SK-N-SH (cell line): ENCODE data around the gene BAIAP3. TPM values are rescaled to one million over a fixed set of nuclear protein-coding genes. Genes with fewer than 3 reads are reported as not detected.

Experiments used
- CTCF ChIA-PET: fragments of 300-600, 350-600 bp; formaldehyde crosslinking; extraction: SDS; loops from one replicate; lab custom pipeline; 2021; lab: Yijun Ruan, JAX
- POLR2A ChIA-PET: fragments of 350-600 bp; sonication (Branson Sonifier 250); formaldehyde crosslinking; extraction: SDS; loops from one replicate; lab custom pipeline; 2020; ENCODE audit warnings: antibody characterized with exemption, inconsistent platforms; lab: Yijun Ruan, JAX
- DNase-seq: peaks from one replicate; pipeline ENCODE4 v3.0.0; 2012
- H2AFZ ChIP-seq: fragments of 200-600 bp; sonication (generic); 2 replicates; pipeline ENCODE4 v1.8.1; 2016; ENCODE audit warnings: antibody characterized with exemption, mild to moderate bottlenecking, low read depth
- H3F3A ChIP-seq: fragments of 200-600 bp; sonication (generic); replicated peaks from 2 replicates; pipeline ENCODE3; 2016; ENCODE audit warnings: antibody characterized with exemption, mild to moderate bottlenecking; ENCODE audit not compliant: insufficient read depth
- H3K27ac ChIP-seq, 2 experiments: fragments of 200-500 bp in 1 of 2; fragments of 200-600 bp in 1 of 2; sonication (Bioruptor generic) in 1 of 2; sonication (generic), shearing (Covaris generic) in 1 of 2; 2 replicates each; pipeline versions ENCODE4 v1.5.1 to v1.6.1; 2014 to 2016; ENCODE audit warnings: low read depth in 2 of 2, inconsistent platforms in 1 of 2, low read length in 1 of 2, mild to moderate bottlenecking in 1 of 2, mixed read lengths in 1 of 2
- H3K27me3 ChIP-seq: fragments of 200-600 bp; sonication (generic), shearing (Covaris generic); 2 replicates; pipeline ENCODE4 v1.6.1; 2016; ENCODE audit warnings: mixed run types; ENCODE audit not compliant: insufficient read depth
- H3K36me3 ChIP-seq, 2 experiments: fragments of 200-500 bp in 1 of 2; fragments of 200-600 bp in 1 of 2; sonication (Bioruptor generic) in 1 of 2; sonication (generic) in 1 of 2; replicated peaks in 1 of 2; 2 replicates each; pipeline versions ENCODE3 to v1.5.1; 2014 to 2016; ENCODE audit warnings: low read length in 1 of 2, mild to moderate bottlenecking in 1 of 2; ENCODE audit not compliant: insufficient read depth in 2 of 2, control insufficient read depth in 1 of 2
- H3K4me1 ChIP-seq, 2 experiments: fragments of 200-500 bp in 1 of 2; fragments of 200-600 bp in 1 of 2; sonication (Bioruptor generic) in 1 of 2; sonication (generic), shearing (Covaris generic) in 1 of 2; 2 replicates each; pipeline versions ENCODE4 v1.5.1 to v1.6.1; 2014 to 2016; ENCODE audit warnings: low read depth in 1 of 2, low read length in 1 of 2, mixed run types in 1 of 2; ENCODE audit not compliant: insufficient read depth in 2 of 2, control insufficient read depth in 1 of 2
- H3K4me2 ChIP-seq: fragments of 200-600 bp; sonication (generic), shearing (Covaris generic); 2 replicates; pipeline ENCODE4 v1.6.1; 2017; ENCODE audit warnings: mixed run types
- H3K4me3 ChIP-seq, 2 experiments: fragments of 200-500 bp in 1 of 2; fragments of 200-600 bp in 1 of 2; sonication (Bioruptor generic) in 1 of 2; sonication (generic), shearing (Covaris generic) in 1 of 2; 2 replicates each; pipeline versions ENCODE4 v1.5.1 to v1.8.1; 2014 to 2016; ENCODE audit warnings: low read depth in 2 of 2, inconsistent platforms in 1 of 2, low read length in 1 of 2, mild to moderate bottlenecking in 1 of 2, mixed read lengths in 1 of 2, moderate library complexity in 1 of 2
- H3K79me2 ChIP-seq: fragments of 200-600 bp; sonication (generic); 2 replicates; pipeline ENCODE4 v1.8.1; 2017; ENCODE audit warnings: mild to moderate bottlenecking; ENCODE audit not compliant: insufficient read depth
- H3K9ac ChIP-seq: fragments of 200-600 bp; sonication (generic); 2 replicates; pipeline ENCODE4 v1.6.1; 2017; ENCODE audit warnings: mixed run types
- H3K9me2 ChIP-seq: fragments of 200-600 bp; sonication (generic); 2 replicates; pipeline ENCODE4 v1.6.1; 2017; ENCODE audit warnings: mixed run types
- H3K9me3 ChIP-seq: fragments of 200-600 bp; sonication (generic); 2 replicates; pipeline ENCODE4 v1.6.1; 2017; ENCODE audit warnings: mixed run types, mild to moderate bottlenecking, moderate library complexity
- H4K20me1 ChIP-seq: fragments of 200-600 bp; sonication (generic); 2 replicates; pipeline ENCODE4 v1.6.1; 2017; ENCODE audit warnings: mild to moderate bottlenecking, mixed run types; ENCODE audit not compliant: insufficient read depth
- EP300 ChIP-seq, 2 experiments: IDR thresholded peaks; 2 replicates each; pipeline versions ENCODE4 v1.4.0 to v1.6.1; 2012; ENCODE audit warnings: borderline replicate concordance in 1 of 2, low read depth in 1 of 2, low read length in 1 of 2
- EZH2phosphoT487 ChIP-seq: fragments of 200-600 bp; sonication (generic); IDR thresholded peaks from 2 replicates; pipeline ENCODE4 v1.6.1; 2017; ENCODE audit warnings: low read depth, mixed run types, mild to moderate bottlenecking, antibody characterized with exemption, moderate library complexity, borderline replicate concordance
- GATA2 ChIP-seq: sonication (generic); formaldehyde crosslinking; IDR thresholded peaks from 2 replicates; pipeline ENCODE4 v1.5.0; 2020; ENCODE audit warnings: mild to moderate bottlenecking, missing genetic modification reagents
- MEF2A ChIP-seq: IDR thresholded peaks from 2 replicates; pipeline ENCODE4 v1.4.0; 2012; ENCODE audit warnings: low read depth, borderline replicate concordance
- NRF1 ChIP-seq: IDR thresholded peaks from 2 replicates; pipeline ENCODE4 v1.6.1; 2012; ENCODE audit warnings: low read depth, mild to moderate bottlenecking, low read length
- RCOR1 ChIP-seq: fragments of 150-350 bp; IDR thresholded peaks from 2 replicates; pipeline ENCODE4 v1.6.1; 2017; ENCODE audit warnings: antibody characterized with exemption, low read length
- SMC3 ChIP-seq: IDR thresholded peaks from 2 replicates; pipeline ENCODE4 v1.6.1; 2012; ENCODE audit warnings: low read depth, low read length, improper control_type of control experiment
- TAF1 ChIP-seq: IDR thresholded peaks from 2 replicates; pipeline ENCODE4 v1.6.1; 2012; ENCODE audit warnings: low read depth, mild to moderate bottlenecking, low read length, moderate library complexity, borderline replicate concordance
- TEAD4 ChIP-seq: IDR thresholded peaks from 2 replicates; pipeline ENCODE4 v1.4.0; 2012; ENCODE audit warnings: mild to moderate bottlenecking, borderline replicate concordance; ENCODE audit not compliant: insufficient read depth
- WGBS: methylation state at CpG from one replicate; pipeline ENCODE4 v1.1.6; 2017; ENCODE audit warnings: low lambda C conversion rate; 5-methylcytosine and 5-hydroxymethylcytosine counted together
- polyA plus RNA-seq, 3 experiments: library from polyadenylated mRNA; depleted of rRNA; stranded (reverse); fragments of >200 nt; gene quantifications; 2 replicates each; pipeline ENCODE4 v1.2.3, GENCODE V29; 2012
- TF ChIP-seq, protein P1 (sequence below): IDR thresholded peaks from 2 replicates; pipeline ENCODE4 v1.4.0; 2012; ENCODE audit warnings: low read depth
- TF ChIP-seq, protein P2 (sequence below): fragments of 200-600 bp; sonication (generic); IDR thresholded peaks from 2 replicates; pipeline ENCODE4 v1.6.1; 2017; ENCODE audit warnings: antibody characterized with exemption, mild to moderate bottlenecking, moderate library complexity
- TF ChIP-seq, protein P3 (sequence below): IDR thresholded peaks from 2 replicates; pipeline ENCODE4 v1.4.0; 2012; ENCODE audit warnings: low read depth, borderline replicate concordance
- TF ChIP-seq, protein P4 (sequence below): IDR thresholded peaks from 2 replicates; pipeline ENCODE4 v1.4.0; 2012; ENCODE audit warnings: low read depth, borderline replicate concordance
- TF ChIP-seq, protein P5 (sequence below): IDR thresholded peaks from 2 replicates; pipeline ENCODE4 v1.6.1; 2012; ENCODE audit warnings: mild to moderate bottlenecking, low read depth, low read length, moderate library complexity

Gene BAIAP3
- polyA plus RNA-seq, 1 of the 3 experiments (the other 2 are of a cell fraction), result 1.1 TPM

DNA sequence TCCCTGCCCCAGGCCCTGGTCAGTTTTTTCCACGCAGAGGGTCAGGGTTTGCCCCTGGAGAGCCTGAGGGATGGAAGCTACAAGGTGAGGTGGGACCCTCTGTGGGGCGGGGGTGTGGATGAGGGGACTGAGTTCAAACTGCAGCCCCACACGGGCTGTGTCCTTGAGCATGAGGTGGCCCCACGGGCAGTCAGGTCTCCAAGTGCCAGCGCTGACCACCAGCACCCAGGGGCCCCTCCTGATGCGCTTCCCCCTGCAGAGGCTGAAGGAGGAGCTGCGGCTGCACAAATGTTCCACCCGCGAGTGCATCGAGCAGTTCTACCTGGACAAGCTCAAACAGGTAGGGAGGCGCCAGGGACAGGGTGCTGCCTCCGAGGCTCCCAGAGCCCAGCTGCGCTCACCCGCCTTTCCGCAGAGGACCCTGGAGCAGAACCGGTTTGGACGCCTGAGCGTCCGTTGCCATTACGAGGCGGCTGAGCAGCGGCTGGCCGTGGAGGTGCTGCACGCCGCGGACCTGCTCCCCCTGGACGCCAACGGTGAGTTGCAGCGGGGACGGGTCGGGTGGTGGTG, 13.9 kb downstream of the BAIAP3 start:
- Histone ChIP-seq H3K27ac (no peak overlapping the region), H3F3A (no peaks in the 10 kb centered on the region), H3K9me2 (no peaks in the 10 kb centered on the region), H3K9me3 (no peaks in the 10 kb centered on the region), H3K79me2 (peaks cover 24% of the 10 kb centered on the region), H3K4me3 (no peak overlapping the region), H3K27me3 (no peaks in the 10 kb centered on the region), H2AFZ (no peak overlapping the region), H3K9ac (no peak overlapping the region), H3K36me3 (peaks cover 0 to 19% of the 10 kb centered on the region in 2 experiments), H3K4me2 (no peak overlapping the region), H3K4me1 (peaks cover 0 to 25% of the 10 kb centered on the region in 2 experiments; a peak in 1 of 4 replicates), H4K20me1 (no peaks in the 10 kb centered on the region)
- CTCF ChIA-PET, result interaction anchor here (0.6 to 2.7 kb wide), 11 partner anchors 9 to 562 kb away, joined by 3 to 16 read pairs (median 3); no protein-coding TSS in a partner anchor
- no peak for DNase-seq
- POLR2A ChIA-PET, result no interaction called here
- WGBS, result 88% methylated on average over 10 of the region's 31 CpGs
- TF ChIP-seq, protein P1, sequence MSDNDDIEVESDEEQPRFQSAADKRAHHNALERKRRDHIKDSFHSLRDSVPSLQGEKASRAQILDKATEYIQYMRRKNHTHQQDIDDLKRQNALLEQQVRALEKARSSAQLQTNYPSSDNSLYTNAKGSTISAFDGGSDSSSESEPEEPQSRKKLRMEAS, result no peak
- TF ChIP-seq MEF2A (no peak), EZH2phosphoT487 (no peak), NRF1 (no peak), GATA2 (CRISPR knock-in tag) (no peak)
- TF ChIP-seq, protein P2, sequence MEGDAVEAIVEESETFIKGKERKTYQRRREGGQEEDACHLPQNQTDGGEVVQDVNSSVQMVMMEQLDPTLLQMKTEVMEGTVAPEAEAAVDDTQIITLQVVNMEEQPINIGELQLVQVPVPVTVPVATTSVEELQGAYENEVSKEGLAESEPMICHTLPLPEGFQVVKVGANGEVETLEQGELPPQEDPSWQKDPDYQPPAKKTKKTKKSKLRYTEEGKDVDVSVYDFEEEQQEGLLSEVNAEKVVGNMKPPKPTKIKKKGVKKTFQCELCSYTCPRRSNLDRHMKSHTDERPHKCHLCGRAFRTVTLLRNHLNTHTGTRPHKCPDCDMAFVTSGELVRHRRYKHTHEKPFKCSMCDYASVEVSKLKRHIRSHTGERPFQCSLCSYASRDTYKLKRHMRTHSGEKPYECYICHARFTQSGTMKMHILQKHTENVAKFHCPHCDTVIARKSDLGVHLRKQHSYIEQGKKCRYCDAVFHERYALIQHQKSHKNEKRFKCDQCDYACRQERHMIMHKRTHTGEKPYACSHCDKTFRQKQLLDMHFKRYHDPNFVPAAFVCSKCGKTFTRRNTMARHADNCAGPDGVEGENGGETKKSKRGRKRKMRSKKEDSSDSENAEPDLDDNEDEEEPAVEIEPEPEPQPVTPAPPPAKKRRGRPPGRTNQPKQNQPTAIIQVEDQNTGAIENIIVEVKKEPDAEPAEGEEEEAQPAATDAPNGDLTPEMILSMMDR, result 0 out of 2 replicates have a peak, but pooled peaks have one; percentile 1

DNA sequence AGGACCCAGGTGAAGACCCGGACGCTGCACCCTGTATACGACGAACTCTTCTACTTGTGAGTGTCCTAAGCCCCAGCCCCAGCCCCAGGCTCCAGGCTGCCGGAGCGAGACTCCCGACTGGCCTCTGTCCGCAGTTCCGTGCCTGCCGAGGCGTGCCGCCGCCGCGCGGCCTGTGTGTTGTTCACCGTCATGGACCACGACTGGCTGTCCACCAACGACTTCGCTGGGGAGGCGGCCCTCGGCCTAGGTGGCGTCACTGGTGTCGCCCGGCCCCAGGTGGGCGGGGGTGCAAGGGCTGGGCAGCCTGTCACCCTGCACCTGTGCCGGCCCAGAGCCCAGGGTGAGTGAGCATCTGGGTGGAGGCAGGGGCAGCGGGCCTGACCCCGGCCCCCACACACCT, 14.5 kb downstream of the BAIAP3 start:
- Histone ChIP-seq H3K9me3 (no peaks in the 10 kb centered on the region), H3K27ac (no peak overlapping the region), H3K9me2 (no peaks in the 10 kb centered on the region), H2AFZ (no peak overlapping the region), H3K27me3 (no peaks in the 10 kb centered on the region), H3K36me3 (peaks cover 0 to 19% of the 10 kb centered on the region in 2 experiments), H3K9ac (no peak overlapping the region), H3K79me2 (peaks cover 30% of the 10 kb centered on the region), H4K20me1 (no peaks in the 10 kb centered on the region), H3K4me2 (no peak overlapping the region), H3K4me1 (peaks cover 0 to 25% of the 10 kb centered on the region in 2 experiments; a peak in 2 of 4 replicates), H3F3A (no peaks in the 10 kb centered on the region), H3K4me3 (no peak overlapping the region)
- ChIA-PET POLR2A (no interaction called here), CTCF (interaction anchor here (0.6 to 2.7 kb wide), 6 partner anchors 10 to 563 kb away, joined by 3 to 16 read pairs (median 4); partner anchors contain the start of gene MAPK8IP3)
- no peak for DNase-seq
- WGBS, result 89% methylated on average over 7 of the region's 29 CpGs
- TF ChIP-seq TAF1 (no peak), GATA2 (CRISPR knock-in tag) (no peak), EP300 (IDR thresholded peaks at IDR 0.05; ENCODE audit: borderline replicate concordance in 1 of 2, low read depth in 1 of 2, low read length in 1 of 2) (no peak), SMC3 (no peak), TEAD4 (no peak), RCOR1 (no peak)
- TF ChIP-seq, protein P3, sequence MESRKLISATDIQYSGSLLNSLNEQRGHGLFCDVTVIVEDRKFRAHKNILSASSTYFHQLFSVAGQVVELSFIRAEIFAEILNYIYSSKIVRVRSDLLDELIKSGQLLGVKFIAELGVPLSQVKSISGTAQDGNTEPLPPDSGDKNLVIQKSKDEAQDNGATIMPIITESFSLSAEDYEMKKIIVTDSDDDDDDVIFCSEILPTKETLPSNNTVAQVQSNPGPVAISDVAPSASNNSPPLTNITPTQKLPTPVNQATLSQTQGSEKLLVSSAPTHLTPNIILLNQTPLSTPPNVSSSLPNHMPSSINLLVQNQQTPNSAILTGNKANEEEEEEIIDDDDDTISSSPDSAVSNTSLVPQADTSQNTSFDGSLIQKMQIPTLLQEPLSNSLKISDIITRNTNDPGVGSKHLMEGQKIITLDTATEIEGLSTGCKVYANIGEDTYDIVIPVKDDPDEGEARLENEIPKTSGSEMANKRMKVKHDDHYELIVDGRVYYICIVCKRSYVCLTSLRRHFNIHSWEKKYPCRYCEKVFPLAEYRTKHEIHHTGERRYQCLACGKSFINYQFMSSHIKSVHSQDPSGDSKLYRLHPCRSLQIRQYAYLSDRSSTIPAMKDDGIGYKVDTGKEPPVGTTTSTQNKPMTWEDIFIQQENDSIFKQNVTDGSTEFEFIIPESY, result no peak
- TF ChIP-seq, protein P4, sequence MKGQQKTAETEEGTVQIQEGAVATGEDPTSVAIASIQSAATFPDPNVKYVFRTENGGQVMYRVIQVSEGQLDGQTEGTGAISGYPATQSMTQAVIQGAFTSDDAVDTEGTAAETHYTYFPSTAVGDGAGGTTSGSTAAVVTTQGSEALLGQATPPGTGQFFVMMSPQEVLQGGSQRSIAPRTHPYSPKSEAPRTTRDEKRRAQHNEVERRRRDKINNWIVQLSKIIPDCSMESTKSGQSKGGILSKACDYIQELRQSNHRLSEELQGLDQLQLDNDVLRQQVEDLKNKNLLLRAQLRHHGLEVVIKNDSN, result no peak
- TF ChIP-seq, protein P5, sequence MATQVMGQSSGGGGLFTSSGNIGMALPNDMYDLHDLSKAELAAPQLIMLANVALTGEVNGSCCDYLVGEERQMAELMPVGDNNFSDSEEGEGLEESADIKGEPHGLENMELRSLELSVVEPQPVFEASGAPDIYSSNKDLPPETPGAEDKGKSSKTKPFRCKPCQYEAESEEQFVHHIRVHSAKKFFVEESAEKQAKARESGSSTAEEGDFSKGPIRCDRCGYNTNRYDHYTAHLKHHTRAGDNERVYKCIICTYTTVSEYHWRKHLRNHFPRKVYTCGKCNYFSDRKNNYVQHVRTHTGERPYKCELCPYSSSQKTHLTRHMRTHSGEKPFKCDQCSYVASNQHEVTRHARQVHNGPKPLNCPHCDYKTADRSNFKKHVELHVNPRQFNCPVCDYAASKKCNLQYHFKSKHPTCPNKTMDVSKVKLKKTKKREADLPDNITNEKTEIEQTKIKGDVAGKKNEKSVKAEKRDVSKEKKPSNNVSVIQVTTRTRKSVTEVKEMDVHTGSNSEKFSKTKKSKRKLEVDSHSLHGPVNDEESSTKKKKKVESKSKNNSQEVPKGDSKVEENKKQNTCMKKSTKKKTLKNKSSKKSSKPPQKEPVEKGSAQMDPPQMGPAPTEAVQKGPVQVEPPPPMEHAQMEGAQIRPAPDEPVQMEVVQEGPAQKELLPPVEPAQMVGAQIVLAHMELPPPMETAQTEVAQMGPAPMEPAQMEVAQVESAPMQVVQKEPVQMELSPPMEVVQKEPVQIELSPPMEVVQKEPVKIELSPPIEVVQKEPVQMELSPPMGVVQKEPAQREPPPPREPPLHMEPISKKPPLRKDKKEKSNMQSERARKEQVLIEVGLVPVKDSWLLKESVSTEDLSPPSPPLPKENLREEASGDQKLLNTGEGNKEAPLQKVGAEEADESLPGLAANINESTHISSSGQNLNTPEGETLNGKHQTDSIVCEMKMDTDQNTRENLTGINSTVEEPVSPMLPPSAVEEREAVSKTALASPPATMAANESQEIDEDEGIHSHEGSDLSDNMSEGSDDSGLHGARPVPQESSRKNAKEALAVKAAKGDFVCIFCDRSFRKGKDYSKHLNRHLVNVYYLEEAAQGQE, result no peak
- TF ChIP-seq, protein P2, result no peak
